ENCODE results near the gene PCDHGA4. TPM values are rescaled to one million over a fixed set of nuclear protein-coding genes. Genes with fewer than 3 reads are reported as not detected.

PCDHGA4 gene
- total and polyA plus RNA-seq, 2 donors from 2014 or later, result 0.13 to 3.9 TPM

GRCh38 chr5:141322261-141322660, 32.6 kb upstream of the PCDHGA4 start:
- FAIRE-seq (no peak), DNase-seq (no peak)

GRCh38 chr5:141326088-141326854, 28.6 kb upstream of the PCDHGA4 start:
- peak overlapping the region in 1 of 3 donors; percentile 28 for H3K9ac ChIP-seq (ENCODE audit: low read length in 3 of 3)
- no peak overlapping the region for H3K27ac ChIP-seq (ENCODE audit: low read depth in 2 of 2, low read length in 2 of 2)
- H3K9me3 ChIP-seq (ENCODE audit: control insufficient read depth in 2 of 3, insufficient read depth in 1 of 3, low read length in 3 of 3), result peaks cover 0 to 34% (median 11%) of the 10 kb centered on the region in 3 donors
- H3K36me3 ChIP-seq (ENCODE audit: control insufficient read depth in 2 of 3, insufficient read depth in 3 of 3, low read length in 3 of 3), result no peaks in the 10 kb centered on the region
- no peaks in the 10 kb centered on the region for H3K4me1 ChIP-seq (ENCODE audit: control insufficient read depth in 2 of 3, insufficient read depth in 2 of 3, low read depth in 1 of 3, low read length in 3 of 3)
- H3K27me3 ChIP-seq (ENCODE audit: control insufficient read depth, insufficient read depth, low read length), result no peaks in the 10 kb centered on the region
- DNase-seq (peak in 4 of 5 donors; percentile 54 to 73 (median 61)), FAIRE-seq (no peak)
- intact Hi-C loops (cut with DNase I), result no loop called here
- TF ChIP-seq CTCF (IDR thresholded peaks at IDR 0.05; ENCODE audit: borderline replicate concordance, extremely low read depth, insufficient read depth), result no peak
- H3K4me3 ChIP-seq (ENCODE audit: low read length in 3 of 3), result peak overlapping the region; percentile 28 to 63 (median 53)

More at GRCh38 chr5:141322261-141322660, 32.6 kb upstream of the PCDHGA4 start:
- Histone ChIP-seq H3K9me3 (ENCODE audit: control insufficient read depth in 2 of 3, insufficient read depth in 1 of 3, low read length in 3 of 3) (peaks cover 17 to 38% (median 26%) of the 10 kb centered on the region in 3 donors), H3K27me3 (ENCODE audit: control insufficient read depth, insufficient read depth, low read length) (no peaks in the 10 kb centered on the region), H3K9ac (ENCODE audit: low read length in 3 of 3) (no peak overlapping the region), H3K4me1 (ENCODE audit: control insufficient read depth in 2 of 3, insufficient read depth in 2 of 3, low read depth in 1 of 3, low read length in 3 of 3) (peaks cover 0 to 3% (median 2%) of the 10 kb centered on the region in 3 donors), H3K27ac (ENCODE audit: low read depth in 2 of 2, low read length in 2 of 2) (no peak overlapping the region), H3K36me3 (ENCODE audit: control insufficient read depth in 2 of 3, insufficient read depth in 3 of 3, low read length in 3 of 3) (peaks cover 0 to 12% (median 11%) of the 10 kb centered on the region in 3 donors), H3K4me3 (ENCODE audit: low read length in 3 of 3) (no peak overlapping the region)
- TF ChIP-seq CTCF (IDR thresholded peaks at IDR 0.05; ENCODE audit: borderline replicate concordance, extremely low read depth, insufficient read depth), result no peak
- intact Hi-C loops (cut with DNase I), result no loop called here

- intact Hi-C loops (cut with DNase I), result no loop called here
Measured at GRCh38 chr5:141328231-141328630, 26.6 kb upstream of the PCDHGA4 start.

More at GRCh38 chr5:141328231-141328630, 26.6 kb upstream of the PCDHGA4 start:
- peaks cover 0 to 39% (median 16%) of the 10 kb centered on the region in 3 donors for H3K9me3 ChIP-seq (ENCODE audit: control insufficient read depth in 2 of 3, insufficient read depth in 1 of 3, low read length in 3 of 3)
- no peaks in the 10 kb centered on the region for H3K36me3 ChIP-seq (ENCODE audit: control insufficient read depth in 2 of 3, insufficient read depth in 3 of 3, low read length in 3 of 3)
- no peak overlapping the region for H3K27ac ChIP-seq (ENCODE audit: low read depth in 2 of 2, low read length in 2 of 2)
- no peak for FAIRE-seq
- no peak overlapping the region for H3K9ac ChIP-seq (ENCODE audit: low read length in 3 of 3)
- no peaks in the 10 kb centered on the region for H3K27me3 ChIP-seq (ENCODE audit: control insufficient read depth, insufficient read depth, low read length)
- TF ChIP-seq CTCF (IDR thresholded peaks at IDR 0.05; ENCODE audit: borderline replicate concordance, extremely low read depth, insufficient read depth), result no peak
- no peak overlapping the region for H3K4me3 ChIP-seq (ENCODE audit: low read length in 3 of 3)
- no peak for DNase-seq
- no peaks in the 10 kb centered on the region for H3K4me1 ChIP-seq (ENCODE audit: control insufficient read depth in 2 of 3, insufficient read depth in 2 of 3, low read depth in 1 of 3, low read length in 3 of 3)

Data from kidney (tissue), 14 donors.